Measurements from ENCODE around the gene EFNB2.

GRCh38 chr13:106506286-106506685 is 29.2 kb downstream of the EFNB2 start:
- TF ChIP-seq EP300 (IDR thresholded peaks at IDR 0.05), result no peak
- TF ChIP-seq CTCF (IDR thresholded peaks at IDR 0.05), result no peak

All from ovary (tissue), 3 donors.